H1 (cell line): ENCODE results near the gene ACBD6. TPM values are rescaled to one million over a fixed set of nuclear protein-coding genes. Genes with fewer than 3 reads are reported as not detected.
A peak's percentile ranks its signal among the peaks of the same experiment; 100 is the strongest.

ENCODE experiments used
- CTCF ChIA-PET: fragments of 300-600 bp; sonication (Branson Sonifier 250); formaldehyde crosslinking; loops from one replicate; lab custom pipeline; 2021; ENCODE audit not compliant: partially characterized antibody; lab: Charles Lee
- POLR2A ChIA-PET: fragments of 300-600 bp; sonication (Branson Sonifier 250); formaldehyde crosslinking; loops from one replicate; lab custom pipeline; 2021; ENCODE audit warnings: inconsistent platforms; ENCODE audit not compliant: partially characterized antibody; lab: Charles Lee
- DNase-seq, 2 experiments: peaks; one replicate each; pipeline versions ENCODE4 v3.0.0 to v3.0.0-alpha.2; 2010 to 2022; ENCODE audit warnings: low spot score in 2 of 2, low read depth in 1 of 2, mixed read lengths in 1 of 2
- FAIRE-seq: peaks from 2 replicates; lab custom pipeline; 2011; peaks lifted over from hg19 to GRCh38; lab: Jason Lieb, UNC
- H2AFZ ChIP-seq: 2 replicates; pipeline ENCODE4 v1.8.1; 2012; ENCODE audit warnings: low read length, inconsistent platforms
- H2AK5ac ChIP-seq: 2 replicates; pipeline ENCODE4 v1.6.1; 2013; ENCODE audit warnings: low read depth, low read length
- H2BK120ac ChIP-seq: replicated peaks from 2 replicates; pipeline ENCODE3; 2013; ENCODE audit warnings: low read depth, low read length, inconsistent platforms
- H2BK12ac ChIP-seq: 2 replicates; pipeline ENCODE4 v1.6.1; 2013; ENCODE audit warnings: low read depth, low read length
- H2BK15ac ChIP-seq: 2 replicates; pipeline ENCODE4 v1.6.1; 2013; ENCODE audit warnings: low read length
- H2BK20ac ChIP-seq: 2 replicates; pipeline ENCODE4 v1.6.1; 2013; ENCODE audit warnings: low read length
- H2BK5ac ChIP-seq: 2 replicates; pipeline ENCODE4 v1.6.1; 2013; ENCODE audit warnings: low read depth, low read length
- H3K14ac ChIP-seq: 2 replicates; pipeline ENCODE4 v1.6.1; 2013; ENCODE audit warnings: inconsistent platforms; ENCODE audit not compliant: insufficient read length
- H3K18ac ChIP-seq: 2 replicates; pipeline ENCODE4 v1.6.1; 2013; ENCODE audit warnings: low read length; ENCODE audit errors: extremely low read depth
- H3K23ac ChIP-seq: 2 replicates; pipeline ENCODE4 v1.6.1; 2013; ENCODE audit warnings: inconsistent platforms; ENCODE audit not compliant: insufficient read length
- H3K23me2 ChIP-seq: 2 replicates; pipeline ENCODE4 v1.6.1; 2013; ENCODE audit warnings: low read depth, low read length
- H3K27ac ChIP-seq: 2 replicates; pipeline ENCODE4 v1.6.1; 2011; ENCODE audit warnings: low read depth, low read length, inconsistent platforms
- H3K27me3 ChIP-seq, 4 experiments: replicated peaks in 1 of 4; 1 replicate in 1 of 4; 2 replicates in 3 of 4; pipeline versions ENCODE4 v1.6.1 to v1.8.1; 2011 to 2013; ENCODE audit warnings: low read length in 3 of 4, mild to moderate bottlenecking in 3 of 4, inconsistent platforms in 2 of 4, mixed read lengths in 2 of 4, moderate library complexity in 1 of 4; ENCODE audit not compliant: control insufficient read depth in 3 of 4, insufficient read depth in 3 of 4; ENCODE audit errors: extremely low read depth in 1 of 4
- H3K36me3 ChIP-seq, 4 experiments: 2 replicates each; pipeline versions ENCODE4 v1.6.1 to v1.8.1; 2011 to 2013; ENCODE audit warnings: mild to moderate bottlenecking in 4 of 4, low read length in 3 of 4, moderate library complexity in 2 of 4, control low read depth in 1 of 4, inconsistent platforms in 1 of 4; ENCODE audit not compliant: insufficient read depth in 4 of 4, control insufficient read depth in 2 of 4
- H3K4ac ChIP-seq: replicated peaks from 2 replicates; pipeline ENCODE3; 2013; ENCODE audit warnings: low read length, low read depth, mixed read lengths, inconsistent platforms; ENCODE audit not compliant: insufficient read length
- H3K4me1 ChIP-seq, 4 experiments: replicated peaks in 1 of 4; 1 replicate in 1 of 4; 2 replicates in 3 of 4; pipeline versions ENCODE4 v1.6.1 to v1.8.1; 2011 to 2013; ENCODE audit warnings: low read length in 3 of 4, inconsistent platforms in 2 of 4, mixed read lengths in 1 of 4; ENCODE audit not compliant: insufficient read depth in 4 of 4, control insufficient read depth in 3 of 4
- H3K4me2 ChIP-seq, 2 experiments: 2 replicates each; pipeline versions ENCODE4 v1.6.1 to v1.8.1; 2011 to 2013; ENCODE audit warnings: low read depth in 2 of 2, low read length in 2 of 2, control low read depth in 1 of 2, inconsistent platforms in 1 of 2, mild to moderate bottlenecking in 1 of 2; ENCODE audit not compliant: insufficient read depth in 1 of 2
- H3K4me3 ChIP-seq, 4 experiments: fragments of 200-600, 300-600 bp in 1 of 4; sonication (generic), shearing (Covaris generic), sonication (Bioruptor Twin) in 1 of 4; 2 replicates each; pipeline versions ENCODE4 v1.5.1 to v1.8.1; 2011 to 2016; ENCODE audit warnings: low read length in 4 of 4, low read depth in 3 of 4, control low read depth in 2 of 4, inconsistent platforms in 2 of 4, mild to moderate bottlenecking in 2 of 4, mixed read lengths in 1 of 4, moderate library complexity in 1 of 4; ENCODE audit not compliant: insufficient read depth in 2 of 4; ENCODE audit errors: extremely low read depth in 1 of 4
- H3K56ac ChIP-seq: replicated peaks from 2 replicates; pipeline ENCODE3; 2013; ENCODE audit warnings: low read depth, mild to moderate bottlenecking, mixed read lengths, low read length, inconsistent platforms; ENCODE audit not compliant: insufficient read length
- H3K79me1 ChIP-seq: 2 replicates; pipeline ENCODE4 v1.6.1; 2013; ENCODE audit warnings: low read depth, low read length, control low read depth
- H3K79me2 ChIP-seq, 2 experiments: 2 replicates each; pipeline versions ENCODE4 v1.6.1 to v1.8.1; 2012 to 2013; ENCODE audit warnings: low read length in 2 of 2, mild to moderate bottlenecking in 2 of 2, inconsistent platforms in 1 of 2; ENCODE audit not compliant: insufficient read depth in 2 of 2, control insufficient read depth in 1 of 2
- H3K9ac ChIP-seq, 4 experiments: replicated peaks in 1 of 4; 1 replicate in 1 of 4; 2 replicates in 3 of 4; pipeline versions ENCODE4 v1.6.1 to v1.8.1; 2011 to 2013; ENCODE audit warnings: low read depth in 3 of 4, low read length in 3 of 4, control low read depth in 2 of 4, mild to moderate bottlenecking in 2 of 4, moderate library complexity in 2 of 4, inconsistent platforms in 1 of 4; ENCODE audit errors: extremely low read depth in 1 of 4
- H3K9me3 ChIP-seq, 2 experiments: 2 replicates each; pipeline versions ENCODE4 v1.6.1 to v1.8.1; 2012 to 2013; ENCODE audit warnings: mild to moderate bottlenecking in 2 of 2, moderate library complexity in 2 of 2, control low read depth in 1 of 2, inconsistent platforms in 1 of 2, low read depth in 1 of 2, low read length in 1 of 2, mixed read lengths in 1 of 2; ENCODE audit not compliant: insufficient read depth in 2 of 2
- H4K20me1 ChIP-seq, 2 experiments: replicated peaks in 1 of 2; 2 replicates each; pipeline versions ENCODE3 to v1.8.1; 2011 to 2013; ENCODE audit warnings: inconsistent platforms in 2 of 2, low read length in 2 of 2, mild to moderate bottlenecking in 1 of 2; ENCODE audit not compliant: insufficient read depth in 2 of 2, control insufficient read depth in 1 of 2
- H4K5ac ChIP-seq: 2 replicates; pipeline ENCODE4 v1.6.1; 2013; ENCODE audit warnings: low read length, low read depth, mixed read lengths, inconsistent platforms; ENCODE audit not compliant: insufficient read length
- H4K8ac ChIP-seq: 2 replicates; pipeline ENCODE4 v1.8.0; 2013; ENCODE audit warnings: mild to moderate bottlenecking, moderate library complexity, low read length, inconsistent platforms; ENCODE audit not compliant: insufficient read depth; ENCODE audit errors: extremely low read depth
- H4K91ac ChIP-seq: replicated peaks from 2 replicates; pipeline ENCODE3; 2013; ENCODE audit warnings: low read length, mixed read lengths, inconsistent platforms; ENCODE audit not compliant: insufficient read length
- CTCF ChIP-seq, 3 experiments: IDR thresholded peaks; 1 replicate in 2 of 3; 2 replicates in 1 of 3; pipeline versions ENCODE4 v1.5.1 to v1.6.1; 2011; ENCODE audit warnings: low read length in 3 of 3, mild to moderate bottlenecking in 3 of 3, inconsistent platforms in 2 of 3, low read depth in 1 of 3, moderate library complexity in 1 of 3; ENCODE audit not compliant: insufficient read depth in 1 of 3; ENCODE audit errors: control extremely low read depth in 1 of 3
- POU5F1 ChIP-seq: IDR thresholded peaks from 2 replicates; pipeline ENCODE4 v1.6.1; 2011; ENCODE audit warnings: low read depth, mild to moderate bottlenecking, low read length, moderate library complexity
- RAD21 ChIP-seq, 2 experiments: IDR thresholded peaks in 1 of 2; conservative IDR thresholded peaks in 1 of 2; 2 replicates each; pipeline ENCODE4 v1.6.1; 2011; ENCODE audit warnings: low read depth in 2 of 2, low read length in 2 of 2, improper control_type of control experiment in 1 of 2, inconsistent platforms in 1 of 2, mild to moderate bottlenecking in 1 of 2, moderate library complexity in 1 of 2
- WGBS, 2 experiments: shearing (Covaris generic) in 1 of 2; methylation state at CpG; one replicate each; pipeline versions ENCODE4 v1.1.6 to v1.1.7; 2013 to 2015; ENCODE audit warnings: low lambda C conversion rate in 2 of 2, mixed read lengths in 2 of 2, inconsistent platforms in 1 of 2, low coverage in 1 of 2, missing lambda C conversion rate in 1 of 2; ENCODE audit not compliant: insufficient replicate concordance in 2 of 2, insufficient coverage in 1 of 2, insufficient read length in 1 of 2; ENCODE audit errors: extremely low coverage in 1 of 2, missing lambda C conversion rate in 1 of 2; 5-methylcytosine and 5-hydroxymethylcytosine counted together
- polyA plus RNA-seq, 7 experiments: library from polyadenylated mRNA; depleted of rRNA in 3 of 7; stranded (reverse) in 5 of 7; unstranded in 2 of 7; fragments of >200 nt in 5 of 7; fragments of 200-250 nt in 2 of 7; gene quantifications; 1 replicate in 5 of 7; 2 replicates in 1 of 7; 4 replicates in 1 of 7; pipeline versions ENCODE4 v1.2.1 to v1.2.3, GENCODE V29; 2011 to 2013; ENCODE audit warnings: missing spikeins in 2 of 7, mixed read lengths in 2 of 7
- total RNA-seq: library from RNA; stranded (reverse); fragmentation: NEBNext Ultra II Directional; extraction: Animal tissue kit (Norgen Biotek cat#: 25700); gene quantifications from 2 replicates; pipeline ENCODE4 v1.2.1, GENCODE V29; 2021

Gene ACBD6
- total and polyA plus RNA-seq, 2 of the 8 experiments (the other 6 are each of a cell fraction or from before 2014, with no cell fraction given), result 52.0 to 67.7 TPM

GRCh38 chr1:180415985-180416633 is 86.3 kb downstream of the ACBD6 start:
- no peak overlapping the region for H2BK12ac ChIP-seq
- H2BK15ac ChIP-seq, result no peak overlapping the region
- H4K8ac ChIP-seq, result no peak overlapping the region
- H2BK20ac ChIP-seq, result no peak overlapping the region
- no peaks in the 10 kb centered on the region for H3K4me1 ChIP-seq
- no peak overlapping the region for H2BK5ac ChIP-seq
- no peaks in the 10 kb centered on the region for H3K9me3 ChIP-seq
- H3K23ac ChIP-seq, result no peak overlapping the region
- no peak overlapping the region for H3K56ac ChIP-seq
- H3K4me3 ChIP-seq, result no peak overlapping the region
- H4K5ac ChIP-seq, result no peak overlapping the region
- no peak overlapping the region for H3K27ac ChIP-seq
- peaks cover 0 to 2% of the 10 kb centered on the region in 2 experiments; a peak in 1 of 4 replicates for H3K79me2 ChIP-seq
- no peak overlapping the region for H3K9ac ChIP-seq
- no peaks in the 10 kb centered on the region for H4K20me1 ChIP-seq
- no peak overlapping the region for H3K14ac ChIP-seq
- no peaks in the 10 kb centered on the region for H3K23me2 ChIP-seq
- no peak overlapping the region for H3K4me2 ChIP-seq
- no peak overlapping the region for H2AFZ ChIP-seq
- 15% methylated on average over 2 of the region's 2 CpGs; no CpG with 5 or more reads in 1 of the 2 experiments for WGBS, 2 experiments
- TF ChIP-seq RAD21 (IDR thresholded peaks at IDR 0.05 in 1 of 2, conservative IDR thresholded peaks at IDR 0.05 in 1 of 2; ENCODE audit: low read depth in 2 of 2, low read length in 2 of 2) (peak; percentile 79 to 84), CTCF (IDR thresholded peaks at IDR 0.05; ENCODE audit: control extremely low read depth in 1 of 3, insufficient read depth in 1 of 3, low read depth in 1 of 3, low read length in 3 of 3) (peak in 2 of 3 experiments; percentile 39 to 63; a peak in 2 of 4 replicates), POU5F1 (no peak)
- CTCF ChIA-PET, result interaction anchor here (0.6 to 2.0 kb wide), 27 partner anchors 9 to 236 kb away, joined by 3 to 29 read pairs (median 6); no protein-coding TSS in a partner anchor
- no peak overlapping the region for H2AK5ac ChIP-seq
- FAIRE-seq (no peak), DNase-seq (no peak)
- H3K79me1 ChIP-seq, result no peaks in the 10 kb centered on the region
- no peak overlapping the region for H3K4ac ChIP-seq
- no peaks in the 10 kb centered on the region for H3K27me3 ChIP-seq
- H3K36me3 ChIP-seq, result peaks cover 0 to 3% (median 0%) of the 10 kb centered on the region in 4 experiments; a peak in 1 of 8 replicates
- H3K18ac ChIP-seq, result no peak overlapping the region
- no peak overlapping the region for H2BK120ac ChIP-seq
- no peak overlapping the region for H4K91ac ChIP-seq
- POLR2A ChIA-PET, result interaction anchor here (0.7 to 1.3 kb wide), 3 partner anchors 169 to 269 kb away, joined by 3 read pairs; no protein-coding TSS in a partner anchor
